NCI-H82 treated with DMSO at 0.1 percent for 48 hours (cell line): ENCODE results near the gene CCDC51.

Experiments used
- DNase-seq: peaks from one replicate; lab custom pipeline; 2025; ENCODE audit not compliant: unreplicated experiment; lab: John Stamatoyannopoulos, UW

The CCDC51 gene

DNA sequence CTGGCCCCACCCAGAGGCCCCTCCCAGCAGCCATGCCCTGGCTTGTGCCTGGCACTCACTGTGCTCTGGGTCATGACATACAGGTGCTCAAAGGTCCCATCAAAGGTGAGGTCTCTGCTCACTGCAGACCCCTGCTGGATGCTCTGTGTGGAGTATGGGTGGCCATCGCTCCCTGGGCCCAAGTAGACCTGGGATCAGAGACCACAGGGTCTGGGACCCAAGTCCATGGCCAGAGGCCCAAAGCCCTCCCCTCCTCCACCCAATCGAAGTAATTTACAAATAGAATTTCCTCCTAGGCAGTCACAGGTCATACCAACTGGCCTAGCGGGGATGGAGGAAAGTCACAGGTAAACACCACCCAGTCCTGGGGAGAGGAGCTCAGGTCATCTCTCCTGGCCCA lies 17.6 kb downstream of the CCDC51 start:
- no peak for DNase-seq

DNA sequence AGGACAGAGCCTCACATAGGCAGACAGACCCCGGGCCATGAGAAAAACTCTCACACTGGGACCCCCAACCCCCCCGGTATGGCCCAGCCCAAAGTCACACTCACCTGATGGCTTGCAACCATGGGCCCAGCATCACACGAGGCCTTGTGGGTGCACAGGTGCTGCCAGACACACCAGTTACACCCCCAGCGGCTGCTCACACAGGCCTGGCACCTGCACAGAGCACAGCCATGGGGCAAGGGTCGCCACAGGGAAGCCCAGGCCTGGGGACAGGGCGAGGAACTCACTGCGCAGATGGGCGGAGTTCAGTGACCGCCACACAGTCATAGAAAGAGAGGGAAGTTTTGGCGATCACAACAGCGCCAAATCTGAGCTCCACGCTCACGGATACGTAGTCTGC lies 19.4 kb downstream of the CCDC51 start:
- DNase-seq, result no peak

DNA sequence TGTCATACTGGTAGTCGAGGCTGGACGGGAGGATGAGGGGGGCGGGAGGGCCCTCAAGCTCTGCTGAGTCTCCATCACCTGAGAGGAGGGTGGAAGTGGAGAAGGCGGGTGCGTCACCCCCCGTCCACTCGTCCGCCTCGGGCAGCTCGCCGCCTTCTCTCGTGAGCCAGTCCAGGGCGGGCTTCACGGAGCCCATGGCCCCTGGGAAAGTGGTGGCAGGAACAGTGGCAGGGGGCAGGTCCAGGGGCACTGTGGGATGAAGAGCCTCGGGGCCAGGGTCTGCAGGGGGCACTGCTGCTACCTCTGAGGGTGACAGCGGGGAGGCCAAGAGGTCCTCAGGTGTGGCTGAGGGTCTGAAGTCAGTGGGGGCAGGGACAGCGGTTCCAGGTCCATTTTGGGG lies 20.3 kb downstream of the CCDC51 start:
- DNase-seq, result no peak

DNA sequence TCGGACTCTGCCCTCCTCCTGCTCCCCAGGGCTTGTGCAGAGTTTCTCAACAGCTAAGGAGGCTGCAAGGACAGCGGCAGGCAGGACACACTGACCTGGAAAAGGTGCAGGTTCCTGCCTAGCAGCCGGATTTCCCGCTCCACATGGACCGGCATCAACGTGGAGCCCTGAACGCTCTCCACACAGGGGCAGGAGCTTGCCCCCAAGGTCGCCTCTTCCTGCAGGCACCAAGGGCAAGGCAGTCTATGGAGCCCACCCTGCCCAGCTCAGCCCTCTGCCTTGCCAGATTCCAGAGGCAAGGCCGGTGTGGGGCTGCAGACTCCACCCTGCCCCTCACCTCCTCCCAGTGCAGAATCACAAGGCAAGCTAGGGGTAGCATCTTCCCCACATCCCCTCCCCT lies 20.8 kb downstream of the CCDC51 start:
- no peak for DNase-seq

DNA sequence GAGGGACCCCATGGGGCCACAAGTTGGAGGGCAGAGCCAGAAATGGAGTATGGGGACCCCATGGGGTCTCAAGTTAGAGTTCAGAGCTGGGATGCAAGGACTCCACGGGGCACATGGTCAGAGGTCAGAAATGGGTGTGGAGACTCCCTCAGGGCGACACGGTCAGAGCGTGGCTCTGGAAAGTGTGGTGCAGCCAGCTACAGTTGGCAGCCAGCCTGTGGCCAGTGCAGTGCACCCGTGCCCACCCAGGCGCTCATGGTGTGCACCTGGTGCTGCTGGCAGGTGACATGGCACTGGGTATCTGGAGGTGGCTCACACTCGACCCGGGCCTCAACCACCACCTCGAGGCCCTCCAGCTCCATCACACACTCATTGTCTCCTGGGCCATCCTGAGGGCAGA lies 21.3 kb downstream of the CCDC51 start:
- no peak for DNase-seq

DNA sequence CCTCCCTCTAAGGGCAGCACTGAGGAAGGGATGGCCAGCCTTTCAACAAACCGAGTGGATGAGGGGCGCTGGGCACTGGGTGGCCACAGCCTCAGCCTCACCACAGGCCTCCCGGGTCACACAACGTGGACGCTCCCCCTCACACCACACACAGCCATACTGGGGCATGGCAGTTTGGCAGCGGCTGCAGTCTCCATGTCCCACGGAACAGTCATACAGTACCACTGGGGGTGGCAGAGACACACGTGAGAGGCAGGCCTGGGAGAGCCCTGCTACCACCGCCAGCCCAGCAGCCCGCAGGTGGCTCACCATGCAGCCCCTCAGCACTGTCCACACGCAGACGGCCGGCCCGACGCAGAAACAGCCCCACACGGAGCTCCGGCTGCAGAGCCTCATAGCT lies 21.8 kb downstream of the CCDC51 start:
- DNase-seq, result no peak

DNA sequence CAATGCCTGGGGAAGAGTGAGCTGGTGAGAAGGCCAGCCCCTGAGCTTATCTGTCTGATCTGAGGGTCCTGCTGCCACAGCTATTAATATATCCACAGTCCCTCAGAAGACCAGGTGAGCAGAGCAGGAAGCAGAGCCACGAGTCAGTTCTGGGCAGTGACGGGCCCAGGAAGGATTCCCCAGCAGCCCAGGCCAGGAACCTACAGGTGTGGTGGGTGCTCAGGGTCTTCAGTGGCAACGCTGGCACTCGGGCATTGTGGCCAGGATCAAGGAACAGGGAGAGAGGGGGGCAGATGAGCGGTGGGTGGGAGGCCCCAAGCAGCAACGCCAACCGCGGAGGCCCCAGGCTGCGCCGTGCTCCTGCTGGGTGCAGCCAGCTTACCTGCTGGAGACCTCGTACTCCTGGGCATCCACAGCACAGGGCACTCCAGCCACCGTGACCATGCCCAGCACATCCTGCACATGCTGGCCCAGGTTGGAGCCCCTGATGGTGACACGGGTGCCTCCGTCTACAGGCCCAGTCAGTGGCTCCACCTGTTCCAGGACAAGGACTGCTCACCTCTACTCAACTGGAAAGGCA lies 22.3 kb downstream of the CCDC51 start:
- DNase-seq, result no peak

DNA sequence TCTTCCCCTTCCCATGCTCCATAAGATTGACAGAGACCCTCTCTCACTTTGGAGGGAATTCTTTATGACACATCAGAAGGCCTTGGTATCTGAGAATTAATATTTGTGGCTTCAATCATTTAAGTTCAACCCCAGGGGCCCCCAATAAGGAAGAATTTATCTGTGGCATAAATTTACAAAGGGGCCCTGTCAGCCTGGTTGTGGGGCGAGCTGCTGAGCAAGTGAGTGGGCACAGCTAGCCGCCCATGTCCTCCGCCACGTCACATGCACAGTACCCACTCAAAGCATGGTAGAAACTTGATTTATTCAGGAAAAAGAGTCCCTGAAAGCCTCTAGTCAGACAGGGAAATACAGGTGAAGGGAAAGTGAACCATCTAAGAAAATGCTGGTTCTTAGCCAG lies 23.4 kb downstream of the CCDC51 start:
- no peak for DNase-seq

DNA sequence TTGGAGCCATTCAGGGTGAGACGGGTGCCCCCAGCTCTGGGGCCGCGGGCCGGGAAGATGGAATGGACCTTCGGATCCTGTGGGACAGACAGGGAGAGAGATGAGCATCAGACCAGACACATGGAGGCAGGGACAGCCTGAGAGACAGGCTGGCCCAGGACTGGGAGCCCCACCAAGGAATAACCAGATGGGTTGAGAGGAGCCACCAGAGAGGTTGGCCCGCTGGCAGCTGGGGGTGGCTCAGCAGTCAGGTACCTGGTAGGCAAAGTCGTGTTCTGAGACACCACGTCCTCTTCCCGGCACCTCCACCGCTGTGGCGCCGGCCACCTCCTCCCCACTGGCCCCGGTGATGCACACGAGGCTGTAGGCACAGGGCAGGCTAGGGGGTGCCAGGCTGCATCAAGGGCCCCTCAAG lies 23.8 kb downstream of the CCDC51 start:
- no peak for DNase-seq

DNA sequence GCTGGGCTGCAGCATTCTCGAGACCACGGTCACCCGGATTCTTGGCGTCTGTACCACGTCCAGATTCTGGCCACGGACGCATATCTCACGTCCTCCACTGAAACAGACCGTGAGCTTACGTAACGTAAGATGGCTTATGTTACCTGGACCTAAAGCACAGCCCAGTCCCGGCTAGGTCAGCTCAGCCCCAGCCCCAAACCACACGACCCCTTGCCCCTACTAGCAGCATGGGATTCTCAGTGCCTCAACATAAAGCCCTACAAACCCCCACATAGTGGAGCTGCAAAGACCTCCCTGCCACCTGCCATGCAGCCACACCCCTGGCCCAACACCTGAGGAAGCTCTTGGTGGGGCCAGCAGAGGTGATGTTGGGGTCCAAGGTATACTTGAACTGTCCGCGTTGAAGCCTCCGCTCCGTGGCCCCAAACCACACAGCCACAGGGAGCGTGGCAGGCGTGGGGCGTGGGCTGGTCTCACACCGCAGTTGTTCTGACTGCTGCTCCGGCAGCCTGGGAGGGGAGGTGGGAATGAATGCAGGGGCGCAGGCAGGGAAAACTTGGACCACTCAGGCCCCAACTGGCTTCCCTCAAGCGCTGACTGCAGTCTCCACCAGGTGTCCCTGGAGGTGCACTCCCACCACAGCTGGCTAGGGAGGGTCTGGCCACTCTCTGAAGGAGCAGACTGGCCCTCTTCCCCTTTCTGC lies 24.5 kb downstream of the CCDC51 start:
- no peak for DNase-seq

DNA sequence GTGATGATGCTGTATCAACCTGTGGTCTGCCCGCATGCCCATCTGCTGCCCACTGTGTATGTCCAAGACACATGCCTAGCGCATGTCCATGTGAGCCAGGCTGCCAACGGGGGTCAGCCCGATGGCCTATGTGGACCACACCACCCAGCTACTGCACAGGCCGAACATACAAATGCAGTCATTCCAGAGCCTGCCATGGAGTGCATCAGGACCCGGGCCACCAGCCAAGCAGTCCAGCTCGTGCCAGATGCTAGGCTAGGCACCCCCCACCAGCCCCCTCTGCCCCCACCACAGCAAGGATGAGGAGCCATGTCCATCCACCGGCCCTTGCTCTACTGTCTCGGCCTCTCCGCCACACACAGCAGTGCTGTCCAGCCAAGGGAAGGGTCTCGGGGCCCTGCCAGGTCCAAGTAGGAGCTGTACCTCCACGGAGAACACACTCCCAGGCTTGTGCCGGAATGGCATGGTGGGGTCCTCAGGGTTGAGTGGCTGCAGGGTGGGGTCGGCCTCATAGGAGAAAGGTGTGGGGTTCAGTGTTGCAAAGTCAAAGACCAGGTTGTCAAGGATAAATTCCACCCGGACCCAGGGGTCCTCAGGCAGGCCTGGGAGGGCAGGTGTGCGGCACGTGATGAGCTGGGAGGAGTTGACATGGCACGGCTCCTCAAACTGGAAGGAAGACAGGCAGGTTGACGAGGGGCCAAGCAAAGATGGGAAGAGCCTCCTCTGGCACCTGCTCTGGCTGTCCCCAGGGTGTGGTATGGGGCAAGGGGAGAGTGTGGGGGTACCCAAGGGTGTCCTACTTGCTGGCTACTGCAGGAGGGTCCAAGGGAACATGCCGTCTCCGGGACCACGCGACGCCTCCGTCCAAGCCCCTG lies 25.3 kb downstream of the CCDC51 start:
- no peak for DNase-seq

DNA sequence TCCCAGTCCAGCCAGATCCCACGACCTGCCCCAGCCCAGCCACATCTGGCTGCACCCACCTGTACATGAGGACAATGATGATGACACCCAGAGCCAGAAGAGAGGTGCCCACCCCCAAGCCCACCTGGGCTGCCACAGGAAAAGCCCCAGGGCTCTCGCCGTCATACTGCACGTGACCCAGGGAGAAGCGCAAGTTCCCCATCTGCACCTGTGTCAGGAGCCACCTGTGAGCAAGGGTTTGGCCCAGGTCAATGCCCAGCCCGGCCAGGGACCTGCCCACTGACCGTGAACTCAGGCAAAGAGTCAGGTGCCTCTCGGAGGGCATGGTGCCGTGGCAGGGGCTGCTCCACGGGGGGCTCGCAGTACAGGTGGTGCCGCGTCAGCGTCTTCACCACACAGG lies 26.3 kb downstream of the CCDC51 start:
- DNase-seq, result no peak

DNA sequence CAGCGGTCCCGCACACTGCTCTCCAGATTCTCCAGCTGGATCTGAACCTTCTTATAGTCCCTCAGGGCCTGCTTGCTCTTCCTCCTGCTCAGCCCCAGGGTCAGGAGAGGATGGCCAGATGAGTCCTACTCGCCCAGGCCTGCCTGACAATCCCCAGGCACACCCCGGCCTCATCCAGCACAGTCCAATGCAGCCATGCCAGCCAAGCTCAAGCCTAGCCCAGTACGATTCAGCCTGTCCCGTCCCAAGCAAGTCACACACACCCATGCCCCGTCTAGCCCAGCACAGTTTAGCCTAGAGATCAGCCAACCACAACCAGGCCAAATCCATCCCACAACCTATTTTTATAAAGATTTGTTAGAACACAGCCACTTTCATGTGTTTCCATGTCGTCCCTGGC lies 26.8 kb downstream of the CCDC51 start:
- no peak for DNase-seq

DNA sequence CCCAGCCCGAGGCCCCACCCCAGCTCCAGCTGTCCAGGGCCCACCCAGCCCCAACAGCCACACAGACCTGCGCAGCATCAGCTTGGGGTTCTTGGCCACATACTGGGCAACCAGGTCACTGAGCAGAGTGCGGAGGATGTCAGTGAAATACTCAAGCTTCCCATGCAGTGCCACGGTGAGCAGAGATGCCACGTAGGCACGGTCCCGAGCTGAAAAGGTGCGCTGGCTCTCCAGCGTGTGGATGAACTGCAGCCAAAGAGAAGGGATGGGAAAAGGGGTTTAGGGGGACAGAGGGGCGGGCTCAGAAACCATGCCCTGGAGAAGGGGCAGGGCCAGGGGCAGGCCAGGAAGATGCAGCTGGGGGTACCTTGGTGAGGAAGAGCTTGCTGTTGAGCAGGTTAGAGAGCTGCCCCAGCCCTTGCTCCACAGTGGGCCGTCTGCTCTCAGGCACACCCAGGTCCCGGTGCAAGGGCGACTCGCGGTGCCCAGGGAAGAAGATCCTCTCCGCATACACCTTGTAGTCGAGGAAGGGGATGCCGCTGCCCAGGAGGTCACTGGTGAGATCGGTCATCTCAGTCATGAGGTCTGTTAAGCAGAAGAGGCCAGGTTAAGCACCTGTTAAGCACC lies 27.4 kb downstream of the CCDC51 start:
- no peak for DNase-seq

DNA sequence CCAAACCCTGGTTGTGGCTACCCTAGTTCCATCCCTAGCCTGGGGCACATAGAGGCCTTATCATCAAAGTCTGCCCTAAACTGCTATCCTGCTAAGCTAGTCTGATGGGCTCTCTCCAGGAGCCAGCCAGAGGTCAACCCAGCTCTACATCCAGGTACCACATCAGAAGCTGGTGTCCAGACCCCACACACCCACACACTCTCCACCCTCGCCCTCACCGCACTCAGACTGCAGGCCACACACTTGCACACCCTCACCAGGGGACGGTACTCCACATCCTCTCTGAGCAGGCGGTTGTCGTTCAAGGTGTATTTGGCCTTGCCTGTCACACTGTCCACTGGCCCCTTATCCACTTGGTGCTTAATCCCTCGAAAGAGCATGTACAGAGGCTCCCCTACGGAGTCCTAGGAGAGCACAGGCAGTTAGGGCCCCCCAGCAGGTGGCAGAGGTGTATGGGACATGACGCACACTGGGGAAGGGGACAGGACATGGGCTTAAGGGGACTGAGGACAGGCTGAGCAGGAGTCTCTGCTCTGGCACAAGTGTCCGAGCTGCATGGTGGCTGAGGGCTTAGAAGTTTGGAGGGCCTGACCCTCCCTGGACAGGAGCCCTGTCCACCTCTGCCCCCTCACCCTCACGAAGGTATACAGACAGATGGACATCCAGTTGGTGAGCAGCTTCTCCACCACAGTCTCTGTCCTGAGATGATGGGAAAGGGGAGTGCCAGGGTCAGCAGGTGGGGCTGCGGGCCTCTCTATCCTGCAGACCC lies 28.1 kb downstream of the CCDC51 start:
- no peak for DNase-seq

DNA sequence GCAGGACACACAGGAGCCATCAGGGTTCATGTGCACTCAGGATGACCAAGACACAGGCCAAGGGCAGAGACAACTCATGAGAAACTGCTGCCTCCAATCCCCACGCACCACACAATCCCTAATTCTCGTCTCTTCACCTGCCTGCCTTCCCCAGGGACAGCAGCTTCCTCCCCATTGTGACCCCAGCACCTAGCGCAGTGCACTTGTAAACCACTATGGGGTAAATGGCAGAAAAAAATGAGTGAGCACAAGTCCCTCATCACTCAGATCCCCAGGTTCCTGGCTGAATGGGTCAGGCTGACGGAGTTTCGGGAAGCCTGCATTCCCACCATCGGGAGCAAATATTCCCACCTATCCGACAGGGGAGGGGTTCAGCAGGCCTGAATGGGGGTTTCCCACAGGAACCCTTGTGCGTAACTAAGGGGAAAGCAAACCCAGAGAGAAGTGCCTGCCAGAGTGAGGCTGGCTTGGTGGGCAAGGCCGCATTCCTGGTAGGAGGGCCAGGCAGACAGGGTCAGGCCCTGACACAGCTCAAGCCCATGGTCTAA lies 28.8 kb downstream of the CCDC51 start:
- DNase-seq, result no peak

DNA sequence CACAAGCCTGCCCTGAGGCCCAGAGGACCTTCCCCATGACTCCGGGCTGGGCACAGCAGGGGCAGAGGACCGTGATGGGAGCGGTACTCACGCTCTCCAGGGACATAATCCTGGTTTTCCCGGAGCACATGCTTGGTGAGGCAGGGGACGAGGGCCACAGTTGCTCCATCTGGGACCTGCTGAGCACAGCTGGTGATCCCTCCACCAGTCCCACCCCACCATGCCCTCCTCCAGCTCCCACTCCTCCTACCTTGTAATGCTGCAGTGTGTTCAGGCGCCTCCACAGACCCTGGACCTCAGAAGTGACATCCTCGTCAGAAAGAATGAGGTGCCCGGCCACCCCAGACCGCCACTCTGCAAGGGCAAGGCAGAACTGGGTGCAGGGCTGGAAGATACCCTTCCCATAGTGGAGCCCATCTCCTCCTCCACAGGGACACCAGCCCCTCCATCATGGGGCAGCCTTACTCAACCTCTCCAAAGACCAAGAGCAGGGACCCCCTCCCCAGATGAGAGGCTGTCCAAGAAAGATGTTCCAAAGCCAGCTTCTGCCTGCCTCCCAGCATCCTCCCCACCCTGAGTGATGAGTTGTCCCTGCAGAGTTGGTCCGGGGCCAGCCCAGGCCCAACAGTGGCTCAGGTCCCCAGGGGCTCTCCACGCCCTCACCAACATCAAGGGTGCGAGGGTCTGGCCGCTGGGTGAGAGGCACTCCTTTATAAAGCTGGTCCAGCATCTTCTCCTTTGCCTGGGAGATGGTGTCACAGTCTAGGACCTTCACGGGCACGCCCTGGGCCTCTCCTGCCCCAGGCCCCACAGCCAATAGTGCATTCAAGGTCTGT lies 29.5 kb downstream of the CCDC51 start:
- no peak for DNase-seq

DNA sequence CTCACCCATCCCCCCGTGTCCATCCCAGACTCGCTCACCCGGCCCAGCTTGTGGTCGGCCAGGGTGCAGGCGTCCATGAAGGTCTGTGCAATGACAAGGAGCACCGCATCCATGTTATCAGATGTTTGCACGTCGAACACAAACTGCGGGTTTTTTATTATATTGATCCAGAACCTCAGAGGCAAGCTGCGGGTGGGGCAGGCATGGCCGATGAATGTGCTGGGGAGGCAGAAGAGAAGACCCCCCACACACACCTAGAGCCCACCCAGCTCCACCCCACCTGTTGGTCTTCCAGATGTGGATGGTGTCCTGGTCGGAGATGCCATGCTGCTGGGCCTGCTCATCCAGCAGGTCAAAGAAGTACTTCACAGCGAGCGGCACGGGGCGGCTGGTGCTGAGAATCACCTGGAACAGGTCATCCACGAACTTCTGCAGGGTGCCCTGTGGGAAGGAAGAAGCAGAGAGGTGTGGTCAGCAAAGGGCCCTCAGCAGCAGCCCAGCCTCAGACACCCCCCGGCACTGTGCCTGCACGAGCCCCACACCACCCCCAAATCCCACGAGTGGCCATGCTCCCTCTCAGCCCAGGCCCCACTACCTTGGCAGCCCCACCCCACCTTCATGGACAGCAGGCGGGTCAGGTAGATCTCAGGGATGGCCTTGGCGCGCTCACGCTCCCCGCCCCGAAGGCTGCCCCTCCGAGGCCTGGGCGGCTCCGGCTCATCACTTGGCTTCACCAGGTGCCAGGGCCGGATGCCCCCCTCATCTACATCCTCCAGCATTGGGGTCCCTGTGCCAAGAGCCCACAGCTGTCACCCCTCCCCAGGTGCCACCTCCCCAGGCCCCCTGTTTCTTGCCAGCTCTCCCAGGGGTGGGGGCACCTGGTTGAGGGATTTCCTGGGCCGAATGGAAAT lies 30.4 kb downstream of the CCDC51 start:
- no peak for DNase-seq

DNA sequence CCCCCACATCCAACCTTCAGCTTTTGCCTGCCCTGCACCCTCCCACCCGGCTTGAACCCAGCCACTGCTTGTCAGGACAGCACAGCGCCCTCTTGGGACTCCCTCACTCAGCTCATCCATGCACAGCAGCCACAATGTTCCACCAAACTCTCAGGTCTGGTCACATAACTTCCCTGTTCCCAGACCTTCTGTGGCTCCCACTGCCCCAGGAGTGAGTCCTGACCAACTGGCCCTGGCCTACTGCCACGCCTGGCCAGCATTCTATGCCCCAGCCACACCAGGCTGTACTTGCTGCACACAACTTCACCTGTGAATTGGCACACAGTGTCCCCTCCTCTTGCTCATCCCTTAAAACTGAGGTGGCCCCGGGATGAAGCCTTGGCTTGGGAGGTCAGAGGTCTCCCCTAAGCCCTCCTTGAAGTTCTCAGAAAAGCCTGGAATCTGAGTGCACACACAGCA lies 31.1 kb downstream of the CCDC51 start:
- no peak for DNase-seq
